HCT116 (cell line): ENCODE results near the gene SLC7A8. TPM values are rescaled to one million over a fixed set of nuclear protein-coding genes. Genes with fewer than 3 reads are reported as not detected.

ENCODE experiments used
- ATAC-seq: fragments of 200-7000 bp; cut with Tn5 transposase; 2 replicates; pipeline ENCODE4 v1.9.1; 2020; ENCODE audit warnings: mild to moderate bottlenecking, moderate library complexity
- BruUV-seq: library from RNA; stranded (reverse); fragments of 400-500 nt; replicated peaks from 2 replicates; lab custom pipeline; 2021; lab: Mats Ljungman, UMichigan
- CTCF ChIA-PET: fragments of 300-600 bp; sonication (Branson Sonifier 250); formaldehyde crosslinking; loops from one replicate; lab custom pipeline; 2021; ENCODE audit warnings: antibody characterized with exemption; lab: Charles Lee
- POLR2A ChIA-PET: fragments of 300-600, 350-600 bp; sonication (Branson Sonifier 250); formaldehyde crosslinking; loops from one replicate; lab custom pipeline; 2021; ENCODE audit warnings: antibody characterized with exemption; lab: Charles Lee
- RAD21 ChIA-PET, 2 experiments: fragments of 300-600 bp; sonication (Branson Sonifier 250); formaldehyde crosslinking; loops; one replicate each; lab custom pipeline; 2023; ENCODE audit warnings: low total read pairs in 2 of 2; ENCODE audit not compliant: uncharacterized antibody in 2 of 2, unreplicated experiment in 2 of 2, low non-redundant PET in 1 of 2; lab: Charles Lee
- DNase-seq: peaks from one replicate; pipeline ENCODE4 v3.0.0-alpha.2; 2010; ENCODE audit warnings: low read depth, low spot score
- H2AFZ ChIP-seq: fragments of 200-600 bp; shearing (Covaris generic), sonication (generic); 2 replicates; pipeline ENCODE4 v1.6.1; 2017; ENCODE audit warnings: low read depth, mixed run types, mixed read lengths, antibody characterized with exemption, low read length; ENCODE audit not compliant: poor library complexity, severe bottlenecking
- H3K27ac ChIP-seq: 2 replicates; pipeline ENCODE4 v1.5.1; 2012; ENCODE audit warnings: low read depth, low read length
- H3K27me3 ChIP-seq: fragments of 200-600 bp; sonication (generic); 2 replicates; pipeline ENCODE4 v1.6.1; 2016; ENCODE audit warnings: mixed run types, low read length, mixed read lengths; ENCODE audit not compliant: insufficient read depth
- H3K36me3 ChIP-seq, 2 experiments: fragments of 200-500 bp in 1 of 2; fragments of 200-600 bp in 1 of 2; sonication (Bioruptor generic) in 1 of 2; sonication (generic) in 1 of 2; 2 replicates each; pipeline versions ENCODE4 v1.5.1 to v1.6.1; 2014 to 2016; ENCODE audit warnings: low read length in 2 of 2, inconsistent platforms in 1 of 2, mixed read lengths in 1 of 2, mixed run types in 1 of 2; ENCODE audit not compliant: insufficient read depth in 2 of 2, control insufficient read depth in 1 of 2
- H3K4me1 ChIP-seq, 2 experiments: fragments of 200-600 bp in 1 of 2; sonication (generic) in 1 of 2; 2 replicates each; pipeline versions ENCODE4 v1.5.1 to v1.6.1; 2012 to 2017; ENCODE audit warnings: low read length in 2 of 2, inconsistent platforms in 1 of 2, mild to moderate bottlenecking in 1 of 2, mixed read lengths in 1 of 2, mixed run types in 1 of 2, moderate library complexity in 1 of 2; ENCODE audit not compliant: insufficient read depth in 2 of 2, control insufficient read depth in 1 of 2
- H3K4me2 ChIP-seq: fragments of 200-600 bp; sonication (generic); 2 replicates; pipeline ENCODE4 v1.6.1; 2017; ENCODE audit warnings: mixed run types, low read length, mixed read lengths
- H3K4me3 ChIP-seq, 2 experiments: fragments of 200-600 bp in 1 of 2; sonication (generic) in 1 of 2; replicated peaks in 1 of 2; 2 replicates each; pipeline ENCODE4 v1.5.1; 2011 to 2016; ENCODE audit warnings: low read length in 2 of 2, control low read depth in 1 of 2, low read depth in 1 of 2, mild to moderate bottlenecking in 1 of 2, mixed read lengths in 1 of 2, mixed run types in 1 of 2
- H3K79me2 ChIP-seq: fragments of 200-600 bp; sonication (generic); 2 replicates; pipeline ENCODE4 v1.6.1; 2017; ENCODE audit warnings: mild to moderate bottlenecking, mixed run types, low read length, moderate library complexity, mixed read lengths; ENCODE audit not compliant: insufficient read depth
- H3K9ac ChIP-seq: fragments of 200-600 bp; sonication (generic); 2 replicates; pipeline ENCODE4 v1.6.1; 2016; ENCODE audit warnings: low read length, mixed read lengths
- H3K9me2 ChIP-seq: fragments of 200-600 bp; sonication (generic), shearing (Covaris generic); 2 replicates; pipeline ENCODE4 v1.6.1; 2017; ENCODE audit warnings: mixed run types, mild to moderate bottlenecking, moderate library complexity; ENCODE audit not compliant: insufficient read depth
- H3K9me3 ChIP-seq, 2 experiments: fragments of 200-500 bp in 1 of 2; fragments of 200-600 bp in 1 of 2; sonication (Bioruptor generic) in 1 of 2; sonication (generic) in 1 of 2; 2 replicates each; pipeline ENCODE4 v1.6.1; 2014 to 2017; ENCODE audit warnings: low read length in 2 of 2, mixed read lengths in 2 of 2, inconsistent platforms in 1 of 2, low read depth in 1 of 2, mild to moderate bottlenecking in 1 of 2, mixed run types in 1 of 2, moderate library complexity in 1 of 2; ENCODE audit not compliant: control insufficient read depth in 1 of 2, insufficient read depth in 1 of 2
- H4K20me1 ChIP-seq: fragments of 200-600 bp; sonication (generic), shearing (Covaris generic); 2 replicates; pipeline ENCODE4 v1.6.1; 2017; ENCODE audit warnings: mixed run types, mild to moderate bottlenecking, moderate library complexity; ENCODE audit not compliant: insufficient read depth
- CEBPB ChIP-seq: IDR thresholded peaks from 2 replicates; pipeline ENCODE4 v1.6.1; 2012; ENCODE audit warnings: low read depth
- EGR1 ChIP-seq: IDR thresholded peaks from 2 replicates; pipeline ENCODE4 v1.6.1; 2012; ENCODE audit warnings: low read depth
- ELF1 ChIP-seq: IDR thresholded peaks from 2 replicates; pipeline ENCODE4 v1.6.1; 2012; ENCODE audit warnings: low read depth, borderline replicate concordance
- FOSL1 ChIP-seq: IDR thresholded peaks from 2 replicates; pipeline ENCODE4 v1.6.1; 2012; ENCODE audit warnings: low read depth
- RAD21 ChIP-seq: IDR thresholded peaks from 2 replicates; pipeline ENCODE4 v1.6.1; 2012; ENCODE audit warnings: low read depth, mild to moderate bottlenecking
- SIN3A ChIP-seq: IDR thresholded peaks from 2 replicates; pipeline ENCODE4 v1.6.1; 2012; ENCODE audit warnings: low read depth
- SP1 ChIP-seq: IDR thresholded peaks from 2 replicates; pipeline ENCODE4 v1.6.1; 2012; ENCODE audit warnings: low read depth
- SRF ChIP-seq: IDR thresholded peaks from 2 replicates; pipeline ENCODE4 v1.6.1; 2012; ENCODE audit warnings: low read depth
- TCF7L2 ChIP-seq: IDR thresholded peaks from 2 replicates; pipeline ENCODE4 v1.7.0; 2011; ENCODE audit warnings: borderline replicate concordance, inconsistent platforms; ENCODE audit not compliant: insufficient read depth, insufficient read length; ENCODE audit errors: extremely low read depth
- YY1 ChIP-seq: IDR thresholded peaks from 2 replicates; pipeline ENCODE4 v1.6.1; 2011; ENCODE audit warnings: low read length, low read depth, moderate library complexity, mild to moderate bottlenecking; ENCODE audit not compliant: insufficient replicate concordance; ENCODE audit errors: extremely low read depth
- ZFX ChIP-seq: fragments of 450-650 bp; IDR thresholded peaks from 2 replicates; pipeline ENCODE4 v1.6.1; 2017
- ZNF274 ChIP-seq: fragments of 200-500 bp; sonication (Bioruptor generic); IDR thresholded peaks from 2 replicates; pipeline ENCODE4 v1.6.1; 2014; ENCODE audit warnings: mild to moderate bottlenecking, low read depth, low read length, inconsistent platforms
- intact Hi-C: fragments of 100-400 bp; cut with micrococcal nuclease; formaldehyde crosslinking; loops from 2 replicates; pipeline ENCODE4 v1.10.0; 2022
- total RNA-seq: library from RNA; stranded (reverse); gene quantifications from one replicate; pipeline ENCODE4 v1.2.1, GENCODE V29; 2021; ENCODE audit not compliant: unreplicated experiment
- TF ChIP-seq, protein P1 (sequence below): IDR thresholded peaks from 2 replicates; pipeline ENCODE4 v1.6.1; 2012
- TF ChIP-seq, protein P2 (sequence below): IDR thresholded peaks from 2 replicates; pipeline ENCODE4 v1.6.1; 2011; ENCODE audit warnings: mild to moderate bottlenecking, low read length, moderate library complexity; ENCODE audit not compliant: insufficient replicate concordance; ENCODE audit errors: extremely low read depth

Gene SLC7A8
- total RNA-seq, 1 experiment from 2014 or later, result 5.3 TPM

DNA sequence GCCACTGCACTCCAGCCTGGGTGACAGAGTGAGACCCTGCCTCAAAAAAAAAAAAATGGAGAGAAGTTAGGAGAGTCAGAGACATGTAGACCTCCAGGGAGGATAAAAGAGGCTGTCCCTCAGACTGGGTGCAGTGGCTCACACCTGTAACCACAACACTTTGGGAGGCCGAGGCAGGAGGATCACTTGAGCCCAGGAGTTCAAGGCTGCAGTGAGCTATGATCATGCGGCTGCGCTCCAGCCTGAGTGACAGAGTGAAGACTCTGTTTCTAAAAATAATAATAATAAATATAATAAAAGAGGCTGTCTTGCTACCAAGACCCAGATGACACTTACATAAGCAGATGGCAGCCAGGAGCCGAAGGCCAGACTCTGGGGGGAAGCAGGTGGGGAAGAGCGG is 18.5 kb downstream of the SLC7A8 start:
- intact Hi-C loops, result no loop called here
- ATAC-seq, result no peak
- H3K27me3 ChIP-seq, result no peaks in the 10 kb centered on the region
- H3K4me3 ChIP-seq, result no peak overlapping the region
- TF ChIP-seq TCF7L2 (no peak), FOSL1 (no peak), ELF1 (no peak), RAD21 (no peak)
- TF ChIP-seq, protein P1, sequence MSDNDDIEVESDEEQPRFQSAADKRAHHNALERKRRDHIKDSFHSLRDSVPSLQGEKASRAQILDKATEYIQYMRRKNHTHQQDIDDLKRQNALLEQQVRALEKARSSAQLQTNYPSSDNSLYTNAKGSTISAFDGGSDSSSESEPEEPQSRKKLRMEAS, result no peak
- TF ChIP-seq, all 23 proteins: peak for 0
- Histone ChIP-seq H4K20me1 (no peaks in the 10 kb centered on the region), H3K9ac (no peak overlapping the region), H3K27ac (no peak overlapping the region), H2AFZ (no peak overlapping the region), H3K4me1 (no peaks in the 10 kb centered on the region), H3K9me2 (no peaks in the 10 kb centered on the region), H3K4me2 (no peak overlapping the region), H3K9me3 (no peaks in the 10 kb centered on the region), H3K36me3 (no peaks in the 10 kb centered on the region), H3K79me2 (no peaks in the 10 kb centered on the region)
- CTCF ChIA-PET, result no interaction called here
- POLR2A ChIA-PET, result no interaction called here
- no TSS peak for BruUV-seq
- RAD21 ChIA-PET, result no interaction called here
- no peak for DNase-seq

DNA sequence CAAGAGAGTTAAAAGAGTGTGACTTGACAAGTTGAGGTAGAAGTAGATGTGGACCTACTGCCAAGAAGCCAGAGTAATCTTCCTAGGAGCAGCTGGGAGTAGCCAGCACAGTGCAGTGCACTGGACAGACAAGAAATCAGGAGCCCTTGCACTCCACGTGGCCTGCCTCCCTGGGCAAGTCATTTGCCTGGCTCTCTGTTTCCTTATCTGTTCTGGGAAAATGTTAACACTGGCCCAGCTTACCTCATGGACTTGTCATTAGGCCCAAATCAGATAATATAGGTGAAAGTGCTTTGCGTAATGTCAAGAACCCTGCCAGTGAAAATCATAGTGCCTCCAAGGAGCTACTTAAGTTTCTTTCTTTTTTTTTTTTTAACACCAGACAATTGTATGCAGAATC is 19.2 kb downstream of the SLC7A8 start:
- Histone ChIP-seq H3K9ac (no peak overlapping the region), H3K36me3 (no peaks in the 10 kb centered on the region), H3K9me2 (no peaks in the 10 kb centered on the region), H3K27me3 (no peaks in the 10 kb centered on the region), H3K79me2 (no peaks in the 10 kb centered on the region), H3K4me3 (no peak overlapping the region), H3K4me2 (no peak overlapping the region), H3K4me1 (no peaks in the 10 kb centered on the region), H3K27ac (no peak overlapping the region), H2AFZ (no peak overlapping the region), H4K20me1 (no peaks in the 10 kb centered on the region), H3K9me3 (no peaks in the 10 kb centered on the region)
- DNase-seq (no peak), ATAC-seq (no peak)
- intact Hi-C loops, result no loop called here
- no peak for TF ChIP-seq SIN3A
- TF ChIP-seq, protein P2, sequence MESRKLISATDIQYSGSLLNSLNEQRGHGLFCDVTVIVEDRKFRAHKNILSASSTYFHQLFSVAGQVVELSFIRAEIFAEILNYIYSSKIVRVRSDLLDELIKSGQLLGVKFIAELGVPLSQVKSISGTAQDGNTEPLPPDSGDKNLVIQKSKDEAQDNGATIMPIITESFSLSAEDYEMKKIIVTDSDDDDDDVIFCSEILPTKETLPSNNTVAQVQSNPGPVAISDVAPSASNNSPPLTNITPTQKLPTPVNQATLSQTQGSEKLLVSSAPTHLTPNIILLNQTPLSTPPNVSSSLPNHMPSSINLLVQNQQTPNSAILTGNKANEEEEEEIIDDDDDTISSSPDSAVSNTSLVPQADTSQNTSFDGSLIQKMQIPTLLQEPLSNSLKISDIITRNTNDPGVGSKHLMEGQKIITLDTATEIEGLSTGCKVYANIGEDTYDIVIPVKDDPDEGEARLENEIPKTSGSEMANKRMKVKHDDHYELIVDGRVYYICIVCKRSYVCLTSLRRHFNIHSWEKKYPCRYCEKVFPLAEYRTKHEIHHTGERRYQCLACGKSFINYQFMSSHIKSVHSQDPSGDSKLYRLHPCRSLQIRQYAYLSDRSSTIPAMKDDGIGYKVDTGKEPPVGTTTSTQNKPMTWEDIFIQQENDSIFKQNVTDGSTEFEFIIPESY, result no peak
- no peak for TF ChIP-seq EGR1
- no peak for TF ChIP-seq YY1
- no peak for TF ChIP-seq CEBPB
- TF ChIP-seq SP1, result no peak
- TF ChIP-seq SRF, result no peak
- TF ChIP-seq ZFX, result no peak
- TF ChIP-seq, protein P1, result no peak
- no peak for TF ChIP-seq ZNF274
- no TSS peak for BruUV-seq
- ChIA-PET RAD21 (no interaction called here), POLR2A (no interaction called here), CTCF (no interaction called here)
